Measurements from ENCODE around the gene KCNC3.

DNA sequence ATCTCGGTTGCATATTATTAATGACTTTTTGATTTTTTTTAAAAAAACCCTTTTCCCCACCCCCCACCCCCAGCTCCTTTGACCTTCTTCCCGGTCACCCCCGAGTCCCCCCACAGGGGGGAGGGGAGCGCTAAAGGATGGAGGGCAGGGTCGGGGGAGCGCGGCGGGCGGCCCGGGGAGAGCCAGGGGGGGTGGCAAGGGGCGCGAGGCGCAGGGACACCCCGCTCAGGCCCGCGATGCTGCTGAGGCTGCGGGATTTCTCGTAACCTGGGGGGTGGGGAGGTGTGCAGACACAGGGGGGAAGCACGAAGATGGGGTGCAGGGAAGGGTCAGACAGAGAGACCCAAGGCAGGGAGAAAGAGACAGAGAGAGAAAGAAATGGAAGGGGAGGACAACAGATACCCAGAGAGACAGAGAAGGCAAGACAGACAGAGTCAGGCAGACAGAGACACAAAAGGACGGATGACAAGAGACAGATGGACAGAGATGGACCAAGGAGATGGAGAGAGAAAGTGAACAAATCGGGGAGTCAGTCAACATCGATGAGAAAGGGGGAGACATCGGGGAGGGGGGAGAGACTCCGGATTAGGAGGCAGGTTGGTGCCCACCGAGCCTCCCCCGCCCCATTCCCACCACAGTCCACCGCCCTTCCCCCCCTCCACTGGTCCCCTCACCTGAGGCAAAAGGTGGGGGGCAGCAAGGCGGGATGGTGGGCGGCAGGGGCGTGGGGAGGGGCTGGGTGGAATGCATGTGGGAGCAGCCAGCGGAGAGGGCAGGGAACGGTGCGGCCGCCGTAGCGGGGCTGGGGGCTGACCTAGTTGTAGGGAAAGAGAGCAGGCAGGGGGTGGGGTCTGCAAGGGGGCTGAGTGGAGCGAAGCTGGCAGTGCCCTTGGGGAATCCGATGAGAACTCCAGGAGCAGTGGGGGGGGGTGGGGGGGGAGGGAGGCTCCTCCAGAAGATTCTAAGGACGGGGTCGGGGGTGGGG is 14.2 kb downstream of the KCNC3 start:
- TF ChIP-seq, protein P1, sequence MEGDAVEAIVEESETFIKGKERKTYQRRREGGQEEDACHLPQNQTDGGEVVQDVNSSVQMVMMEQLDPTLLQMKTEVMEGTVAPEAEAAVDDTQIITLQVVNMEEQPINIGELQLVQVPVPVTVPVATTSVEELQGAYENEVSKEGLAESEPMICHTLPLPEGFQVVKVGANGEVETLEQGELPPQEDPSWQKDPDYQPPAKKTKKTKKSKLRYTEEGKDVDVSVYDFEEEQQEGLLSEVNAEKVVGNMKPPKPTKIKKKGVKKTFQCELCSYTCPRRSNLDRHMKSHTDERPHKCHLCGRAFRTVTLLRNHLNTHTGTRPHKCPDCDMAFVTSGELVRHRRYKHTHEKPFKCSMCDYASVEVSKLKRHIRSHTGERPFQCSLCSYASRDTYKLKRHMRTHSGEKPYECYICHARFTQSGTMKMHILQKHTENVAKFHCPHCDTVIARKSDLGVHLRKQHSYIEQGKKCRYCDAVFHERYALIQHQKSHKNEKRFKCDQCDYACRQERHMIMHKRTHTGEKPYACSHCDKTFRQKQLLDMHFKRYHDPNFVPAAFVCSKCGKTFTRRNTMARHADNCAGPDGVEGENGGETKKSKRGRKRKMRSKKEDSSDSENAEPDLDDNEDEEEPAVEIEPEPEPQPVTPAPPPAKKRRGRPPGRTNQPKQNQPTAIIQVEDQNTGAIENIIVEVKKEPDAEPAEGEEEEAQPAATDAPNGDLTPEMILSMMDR (conservative IDR thresholded peaks at IDR 0.05; ENCODE audit: low read length), result no peak
- no peak for TF ChIP-seq EZH2phosphoT487 (IDR thresholded peaks at IDR 0.05; ENCODE audit: borderline replicate concordance, low read depth, low read length)
